ENCODE data around the gene B3GNT3. TPM values are rescaled to one million over a fixed set of nuclear protein-coding genes. Genes with fewer than 3 reads are reported as not detected.
"Not testable (repeated sequence)": the region's sequence is repeated elsewhere in the genome, so short reads cannot be mapped to it uniquely, and the experiment has no call there.

The B3GNT3 gene
- total RNA-seq, 1 donor from 2014 or later = not detected

- no peak for TF ChIP-seq CTCF (IDR thresholded peaks at IDR 0.05)
- no peaks in the 10 kb centered on the region for H3K27me3 Mint-ChIP-seq (ENCODE audit: unreplicated experiment)
- no peaks in the 10 kb centered on the region for H3K9me3 Mint-ChIP-seq (ENCODE audit: unreplicated experiment)
- no peak for DNase-seq (ENCODE audit: extremely low spot score, unreplicated experiment)
- no peaks in the 10 kb centered on the region for H3K36me3 Mint-ChIP-seq (ENCODE audit: unreplicated experiment)
- no peak overlapping the region for H3K27ac Mint-ChIP-seq (ENCODE audit: unreplicated experiment)
- H3K4me3 Mint-ChIP-seq (ENCODE audit: unreplicated experiment) = no peak overlapping the region
- peaks cover 13% of the 10 kb centered on the region for H3K4me1 Mint-ChIP-seq (ENCODE audit: unreplicated experiment)
Measured at GRCh38 chr19:17767559-17767958, 27.4 kb upstream of the B3GNT3 start.

GRCh38 chr19:17770613-17771012 is 24.3 kb upstream of the B3GNT3 start:
- no peak overlapping the region for H3K27ac Mint-ChIP-seq (ENCODE audit: unreplicated experiment)
- no peaks in the 10 kb centered on the region for H3K27me3 Mint-ChIP-seq (ENCODE audit: unreplicated experiment)
- H3K36me3 Mint-ChIP-seq (ENCODE audit: unreplicated experiment) = no peaks in the 10 kb centered on the region
- no peak for DNase-seq (ENCODE audit: extremely low spot score, unreplicated experiment)
- no peaks in the 10 kb centered on the region for H3K9me3 Mint-ChIP-seq (ENCODE audit: unreplicated experiment)
- no peak for TF ChIP-seq CTCF (IDR thresholded peaks at IDR 0.05)
- peaks cover 9% of the 10 kb centered on the region for H3K4me1 Mint-ChIP-seq (ENCODE audit: unreplicated experiment)
- H3K4me3 Mint-ChIP-seq (ENCODE audit: unreplicated experiment) = no peak overlapping the region

- Mint-ChIP-seq H3K27ac (ENCODE audit: unreplicated experiment) (no peak overlapping the region), H3K27me3 (ENCODE audit: unreplicated experiment) (no peaks in the 10 kb centered on the region), H3K9me3 (ENCODE audit: unreplicated experiment) (no peaks in the 10 kb centered on the region), H3K36me3 (ENCODE audit: unreplicated experiment) (no peaks in the 10 kb centered on the region), H3K4me3 (ENCODE audit: unreplicated experiment) (no peak overlapping the region), H3K4me1 (ENCODE audit: unreplicated experiment) (no peaks in the 10 kb centered on the region)
- TF ChIP-seq CTCF (IDR thresholded peaks at IDR 0.05) = no peak
- no peak for DNase-seq (ENCODE audit: extremely low spot score, unreplicated experiment)
Measured at GRCh38 chr19:17772172-17772571, 22.8 kb upstream of the B3GNT3 start.

- no peaks in the 10 kb centered on the region for H3K36me3 Mint-ChIP-seq (ENCODE audit: unreplicated experiment)
- H3K9me3 Mint-ChIP-seq (ENCODE audit: unreplicated experiment) = no peaks in the 10 kb centered on the region
- TF ChIP-seq CTCF (IDR thresholded peaks at IDR 0.05) = peak; percentile 66
- H3K4me1 Mint-ChIP-seq (ENCODE audit: unreplicated experiment) = peaks cover 13% of the 10 kb centered on the region
- no peak for DNase-seq (ENCODE audit: extremely low spot score, unreplicated experiment)
- H3K27ac Mint-ChIP-seq (ENCODE audit: unreplicated experiment) = no peak overlapping the region
- no peak overlapping the region for H3K4me3 Mint-ChIP-seq (ENCODE audit: unreplicated experiment)
- H3K27me3 Mint-ChIP-seq (ENCODE audit: unreplicated experiment) = peaks cover 8% of the 10 kb centered on the region
Measured at GRCh38 chr19:17775245-17775927, 19.6 kb upstream of the B3GNT3 start.

- H3K36me3 Mint-ChIP-seq (ENCODE audit: unreplicated experiment) = no peaks in the 10 kb centered on the region
- no peak overlapping the region for H3K4me3 Mint-ChIP-seq (ENCODE audit: unreplicated experiment)
- H3K27me3 Mint-ChIP-seq (ENCODE audit: unreplicated experiment) = peaks cover 8% of the 10 kb centered on the region
- peaks cover 13% of the 10 kb centered on the region for H3K4me1 Mint-ChIP-seq (ENCODE audit: unreplicated experiment)
- no peak overlapping the region for H3K27ac Mint-ChIP-seq (ENCODE audit: unreplicated experiment)
- H3K9me3 Mint-ChIP-seq (ENCODE audit: unreplicated experiment) = no peaks in the 10 kb centered on the region
- DNase-seq (ENCODE audit: extremely low spot score, unreplicated experiment) = no peak
- TF ChIP-seq CTCF (IDR thresholded peaks at IDR 0.05) = no peak
Measured at GRCh38 chr19:17775991-17776803, 18.7 kb upstream of the B3GNT3 start.

GRCh38 chr19:17777840-17778239 is 17.1 kb upstream of the B3GNT3 start:
- not testable (repeated sequence) for H3K36me3 Mint-ChIP-seq (ENCODE audit: unreplicated experiment); H3K27me3 Mint-ChIP-seq (ENCODE audit: unreplicated experiment); H3K27ac Mint-ChIP-seq (ENCODE audit: unreplicated experiment); H3K9me3 Mint-ChIP-seq (ENCODE audit: unreplicated experiment); H3K4me3 Mint-ChIP-seq (ENCODE audit: unreplicated experiment); DNase-seq (ENCODE audit: extremely low spot score, unreplicated experiment)
- peaks cover 13% of the 10 kb centered on the region for H3K4me1 Mint-ChIP-seq (ENCODE audit: unreplicated experiment)

Measured in osteocyte (in vitro differentiated cells).